Neural cell (in vitro differentiated cells): ENCODE data around the gene SNRPN. TPM values are rescaled to one million over a fixed set of nuclear protein-coding genes. Genes with fewer than 3 reads are reported as not detected.
"Not testable (repeated sequence)": the region's sequence is repeated elsewhere in the genome, so short reads cannot be mapped to it uniquely, and the experiment has no call there.

Experiments
- H2AFZ ChIP-seq: fragments of 200-600, 300-800 bp; sonication (generic), shearing (Covaris generic); 2 replicates; pipeline ENCODE4 v1.6.0; 2014; ENCODE audit warnings: low read depth, mild to moderate bottlenecking, antibody characterized with exemption, low read length, moderate library complexity
- H3F3A ChIP-seq: fragments of 200-600 bp; shearing (Covaris generic); 2 replicates; pipeline ENCODE4 v1.6.1; 2016; ENCODE audit warnings: mild to moderate bottlenecking, moderate library complexity, mixed read lengths, antibody characterized with exemption, low read length; ENCODE audit not compliant: insufficient read depth, poor library complexity, severe bottlenecking
- H3K27ac ChIP-seq: fragments of 200-600, 300-800 bp; sonication (generic), shearing (Covaris generic); 2 replicates; pipeline ENCODE4 v1.5.1; 2014; ENCODE audit warnings: mild to moderate bottlenecking, low read length, moderate library complexity
- H3K27me3 ChIP-seq: fragments of 300-800, 200-600 bp; sonication (generic), shearing (Covaris generic); 2 replicates; pipeline ENCODE4 v1.6.0; 2014; ENCODE audit warnings: mild to moderate bottlenecking, low read depth, low read length, moderate library complexity; ENCODE audit not compliant: insufficient read depth
- H3K36me3 ChIP-seq: fragments of 300-800, 200-600 bp; sonication (generic), shearing (Covaris generic); 2 replicates; pipeline ENCODE4 v1.5.1; 2014; ENCODE audit warnings: mild to moderate bottlenecking, antibody characterized with exemption, low read length, moderate library complexity; ENCODE audit not compliant: insufficient read depth
- H3K4me2 ChIP-seq: fragments of 300-800, 200-600 bp; sonication (generic), shearing (Covaris generic); 2 replicates; pipeline ENCODE4 v1.6.0; 2014; ENCODE audit warnings: mild to moderate bottlenecking, low read length
- H3K4me3 ChIP-seq: fragments of 300-800, 200-600 bp; sonication (generic), shearing (Covaris generic); 2 replicates; pipeline ENCODE4 v1.5.1; 2014; ENCODE audit warnings: mild to moderate bottlenecking, low read length, moderate library complexity
- H3K79me2 ChIP-seq: fragments of 200-600 bp; shearing (Covaris generic); replicated peaks from 2 replicates; pipeline ENCODE4 v1.6.0; 2014; ENCODE audit warnings: mild to moderate bottlenecking, low read length, moderate library complexity; ENCODE audit not compliant: insufficient read depth
- H3K9ac ChIP-seq: fragments of 300-800, 200-600 bp; sonication (generic), shearing (Covaris generic); 2 replicates; pipeline ENCODE4 v1.6.1; 2016; ENCODE audit warnings: mild to moderate bottlenecking, low read length, mixed read lengths
- H3K9me2 ChIP-seq: fragments of 200-600 bp; shearing (Covaris generic); 2 replicates; pipeline ENCODE4 v1.6.1; 2016; ENCODE audit warnings: mild to moderate bottlenecking, low read length, mixed read lengths; ENCODE audit not compliant: insufficient read depth
- H3K9me3 ChIP-seq: fragments of 200-600, 300-800 bp; sonication (generic), shearing (Covaris generic); 2 replicates; pipeline ENCODE4 v1.6.1; 2016; ENCODE audit warnings: mild to moderate bottlenecking, mixed run types, low read length, moderate library complexity, mixed read lengths
- H4K20me1 ChIP-seq: fragments of 200-600 bp; shearing (Covaris generic); 2 replicates; pipeline ENCODE4 v1.6.1; 2016; ENCODE audit warnings: mild to moderate bottlenecking, mixed run types; ENCODE audit not compliant: insufficient read depth
- EP300 ChIP-seq: fragments of 450-650 bp; conservative IDR thresholded peaks from 2 replicates; pipeline ENCODE4 v1.6.1; 2014; ENCODE audit warnings: antibody characterized with exemption, mild to moderate bottlenecking, moderate library complexity; ENCODE audit not compliant: poor library complexity, severe bottlenecking
- EZH2 ChIP-seq: fragments of 200-600, 300-800 bp; shearing (Covaris generic), sonication (generic); IDR thresholded peaks from 2 replicates; pipeline ENCODE4 v1.6.1; 2014; ENCODE audit warnings: antibody characterized with exemption, low read length, borderline replicate concordance, mild to moderate bottlenecking; ENCODE audit not compliant: insufficient read depth, poor library complexity, severe bottlenecking
- MXI1 ChIP-seq: fragments of 450-650 bp; conservative IDR thresholded peaks from 2 replicates; pipeline ENCODE4 v1.6.1; 2014; ENCODE audit warnings: antibody characterized with exemption, mild to moderate bottlenecking; ENCODE audit not compliant: poor library complexity, severe bottlenecking
- POLR2AphosphoS5 ChIP-seq: IDR thresholded peaks from 2 replicates; pipeline ENCODE4 v1.6.1; 2012
- RAD21 ChIP-seq: fragments of 450-650 bp; conservative IDR thresholded peaks from 2 replicates; pipeline ENCODE4 v1.6.1; 2014; ENCODE audit warnings: antibody characterized with exemption, mild to moderate bottlenecking, moderate library complexity
- polyA plus RNA-seq: library from polyadenylated mRNA; depleted of rRNA; stranded (reverse); fragments of >200 nt; gene quantifications from 2 replicates; pipeline ENCODE4 v1.2.3, GENCODE V29; 2014
- TF ChIP-seq, protein P1 (sequence below): fragments of 450-650 bp; IDR thresholded peaks from 2 replicates; pipeline ENCODE4 v1.5.1; 2014; ENCODE audit warnings: antibody characterized with exemption, mild to moderate bottlenecking, moderate library complexity; ENCODE audit not compliant: poor library complexity, severe bottlenecking
- TF ChIP-seq, protein P2 (sequence below): IDR thresholded peaks from 2 replicates; pipeline ENCODE4 v1.6.1; 2012; ENCODE audit warnings: borderline replicate concordance

The SNRPN gene
- polyA plus RNA-seq, 1 donor from 2014 or later, result 680 TPM

DNA sequence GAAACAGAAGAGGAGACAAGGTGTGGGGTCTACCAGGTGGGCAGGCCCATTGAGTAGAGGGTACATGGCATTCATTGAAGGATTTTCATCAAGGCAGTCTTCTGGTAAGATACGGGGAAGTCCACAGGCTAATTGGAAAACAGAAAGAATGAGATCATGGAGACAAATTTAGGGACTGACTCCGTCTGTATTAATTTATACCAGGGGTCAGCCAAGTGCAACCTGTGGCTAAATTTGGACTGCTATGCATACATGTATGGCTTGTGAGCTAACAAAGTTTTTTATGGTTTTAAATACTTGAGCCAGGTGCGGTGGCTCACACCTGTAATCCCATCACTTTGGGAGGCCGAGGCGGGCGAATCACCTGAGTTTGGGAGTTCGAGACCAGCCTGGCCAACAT is 21.1 kb upstream of the SNRPN start:
- Histone ChIP-seq H3K27ac (no peak overlapping the region), H3F3A (no peaks in the 10 kb centered on the region), H3K36me3 (no peaks in the 10 kb centered on the region), H3K9ac (no peak overlapping the region), H3K9me3 (no peaks in the 10 kb centered on the region), H3K4me3 (no peak overlapping the region), H3K79me2 (no peaks in the 10 kb centered on the region), H3K9me2 (no peaks in the 10 kb centered on the region), H3K4me2 (no peak overlapping the region), H3K27me3 (no peaks in the 10 kb centered on the region), H2AFZ (no peak overlapping the region), H4K20me1 (no peaks in the 10 kb centered on the region)
- TF ChIP-seq EZH2, result no peak
- TF ChIP-seq, protein P1, sequence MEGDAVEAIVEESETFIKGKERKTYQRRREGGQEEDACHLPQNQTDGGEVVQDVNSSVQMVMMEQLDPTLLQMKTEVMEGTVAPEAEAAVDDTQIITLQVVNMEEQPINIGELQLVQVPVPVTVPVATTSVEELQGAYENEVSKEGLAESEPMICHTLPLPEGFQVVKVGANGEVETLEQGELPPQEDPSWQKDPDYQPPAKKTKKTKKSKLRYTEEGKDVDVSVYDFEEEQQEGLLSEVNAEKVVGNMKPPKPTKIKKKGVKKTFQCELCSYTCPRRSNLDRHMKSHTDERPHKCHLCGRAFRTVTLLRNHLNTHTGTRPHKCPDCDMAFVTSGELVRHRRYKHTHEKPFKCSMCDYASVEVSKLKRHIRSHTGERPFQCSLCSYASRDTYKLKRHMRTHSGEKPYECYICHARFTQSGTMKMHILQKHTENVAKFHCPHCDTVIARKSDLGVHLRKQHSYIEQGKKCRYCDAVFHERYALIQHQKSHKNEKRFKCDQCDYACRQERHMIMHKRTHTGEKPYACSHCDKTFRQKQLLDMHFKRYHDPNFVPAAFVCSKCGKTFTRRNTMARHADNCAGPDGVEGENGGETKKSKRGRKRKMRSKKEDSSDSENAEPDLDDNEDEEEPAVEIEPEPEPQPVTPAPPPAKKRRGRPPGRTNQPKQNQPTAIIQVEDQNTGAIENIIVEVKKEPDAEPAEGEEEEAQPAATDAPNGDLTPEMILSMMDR, result no peak

DNA sequence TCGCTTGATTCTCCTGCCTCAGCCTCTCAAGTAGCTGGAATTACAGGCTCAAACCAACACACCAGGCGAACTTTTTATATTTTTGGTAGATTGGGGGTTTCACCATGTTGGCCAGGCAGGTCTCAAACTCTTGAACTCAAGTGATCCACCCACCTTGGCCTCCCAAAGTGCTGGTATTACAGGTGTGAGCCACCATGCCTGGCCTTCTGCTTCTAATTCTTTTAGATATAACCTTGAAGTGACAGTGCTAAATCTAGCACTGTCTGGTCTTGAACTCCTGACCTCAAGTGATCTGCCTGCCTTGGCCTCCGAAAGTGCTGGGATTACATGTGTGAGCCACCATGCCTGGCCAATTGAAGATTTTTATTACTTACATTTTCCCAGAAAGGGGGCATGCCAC is 16.6 kb upstream of the SNRPN start:
- not testable (repeated sequence) for H3K79me2 ChIP-seq, H3K9ac ChIP-seq, H3K36me3 ChIP-seq, H2AFZ ChIP-seq, H3K4me3 ChIP-seq, H3K9me2 ChIP-seq, H3K4me2 ChIP-seq, H3K27me3 ChIP-seq, H3F3A ChIP-seq, H4K20me1 ChIP-seq, H3K27ac ChIP-seq, H3K9me3 ChIP-seq

DNA sequence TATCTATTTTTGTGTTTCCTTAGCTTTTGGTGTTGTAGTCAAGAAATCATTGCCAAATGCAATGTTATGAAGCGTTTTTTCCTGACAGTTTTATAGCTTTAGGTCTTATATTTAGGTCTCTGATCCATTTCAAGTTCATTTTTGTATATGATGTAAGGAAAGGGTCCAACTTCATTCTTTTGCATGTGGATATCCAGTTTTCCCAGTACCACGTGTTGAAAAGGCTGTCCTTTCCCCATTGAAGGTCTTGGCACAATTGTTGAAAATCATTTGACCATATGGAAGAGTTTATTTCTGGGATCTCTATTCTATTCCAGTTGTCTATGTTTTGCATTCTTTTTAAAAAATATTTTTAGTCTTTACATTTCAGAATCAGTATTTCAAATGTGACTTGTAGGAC is 14.6 kb upstream of the SNRPN start:
- Histone ChIP-seq H3K79me2 (no peaks in the 10 kb centered on the region), H3K27ac (no peak overlapping the region), H3K9me2 (no peaks in the 10 kb centered on the region), H2AFZ (no peak overlapping the region), H3K4me2 (no peak overlapping the region), H4K20me1 (no peaks in the 10 kb centered on the region), H3K36me3 (no peaks in the 10 kb centered on the region), H3K9ac (no peak overlapping the region), H3K4me3 (no peak overlapping the region), H3K27me3 (no peaks in the 10 kb centered on the region), H3F3A (no peaks in the 10 kb centered on the region), H3K9me3 (no peaks in the 10 kb centered on the region)
- TF ChIP-seq, protein P2, sequence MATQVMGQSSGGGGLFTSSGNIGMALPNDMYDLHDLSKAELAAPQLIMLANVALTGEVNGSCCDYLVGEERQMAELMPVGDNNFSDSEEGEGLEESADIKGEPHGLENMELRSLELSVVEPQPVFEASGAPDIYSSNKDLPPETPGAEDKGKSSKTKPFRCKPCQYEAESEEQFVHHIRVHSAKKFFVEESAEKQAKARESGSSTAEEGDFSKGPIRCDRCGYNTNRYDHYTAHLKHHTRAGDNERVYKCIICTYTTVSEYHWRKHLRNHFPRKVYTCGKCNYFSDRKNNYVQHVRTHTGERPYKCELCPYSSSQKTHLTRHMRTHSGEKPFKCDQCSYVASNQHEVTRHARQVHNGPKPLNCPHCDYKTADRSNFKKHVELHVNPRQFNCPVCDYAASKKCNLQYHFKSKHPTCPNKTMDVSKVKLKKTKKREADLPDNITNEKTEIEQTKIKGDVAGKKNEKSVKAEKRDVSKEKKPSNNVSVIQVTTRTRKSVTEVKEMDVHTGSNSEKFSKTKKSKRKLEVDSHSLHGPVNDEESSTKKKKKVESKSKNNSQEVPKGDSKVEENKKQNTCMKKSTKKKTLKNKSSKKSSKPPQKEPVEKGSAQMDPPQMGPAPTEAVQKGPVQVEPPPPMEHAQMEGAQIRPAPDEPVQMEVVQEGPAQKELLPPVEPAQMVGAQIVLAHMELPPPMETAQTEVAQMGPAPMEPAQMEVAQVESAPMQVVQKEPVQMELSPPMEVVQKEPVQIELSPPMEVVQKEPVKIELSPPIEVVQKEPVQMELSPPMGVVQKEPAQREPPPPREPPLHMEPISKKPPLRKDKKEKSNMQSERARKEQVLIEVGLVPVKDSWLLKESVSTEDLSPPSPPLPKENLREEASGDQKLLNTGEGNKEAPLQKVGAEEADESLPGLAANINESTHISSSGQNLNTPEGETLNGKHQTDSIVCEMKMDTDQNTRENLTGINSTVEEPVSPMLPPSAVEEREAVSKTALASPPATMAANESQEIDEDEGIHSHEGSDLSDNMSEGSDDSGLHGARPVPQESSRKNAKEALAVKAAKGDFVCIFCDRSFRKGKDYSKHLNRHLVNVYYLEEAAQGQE, result no peak
- no peak for TF ChIP-seq POLR2AphosphoS5

DNA sequence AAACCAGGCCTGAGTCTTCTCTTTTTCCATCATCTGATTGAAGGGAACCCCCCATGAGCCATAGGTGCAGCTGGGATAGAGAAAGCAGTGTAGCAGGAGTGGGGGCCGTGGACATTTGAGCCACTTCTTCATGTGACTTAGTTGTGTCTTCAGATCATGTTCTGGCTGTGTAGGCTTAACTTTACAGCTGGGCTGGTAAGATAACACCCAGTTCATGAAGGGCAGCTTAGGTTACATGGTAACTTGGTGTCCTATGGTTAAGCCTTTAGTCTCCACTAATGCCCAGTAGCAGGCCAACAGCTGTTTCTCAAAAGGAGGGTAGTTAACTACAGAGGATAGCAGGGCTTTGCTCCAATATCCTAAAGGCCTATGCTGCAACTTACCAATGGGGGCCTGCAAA is 11.4 kb upstream of the SNRPN start:
- Histone ChIP-seq H3K4me3 (no peak overlapping the region), H3K27ac (no peak overlapping the region), H3K9ac (no peak overlapping the region), H3K9me3 (no peaks in the 10 kb centered on the region), H3K4me2 (no peak overlapping the region), H3K9me2 (no peaks in the 10 kb centered on the region), H3K27me3 (no peaks in the 10 kb centered on the region), H2AFZ (no peak overlapping the region), H3F3A (no peaks in the 10 kb centered on the region), H4K20me1 (no peaks in the 10 kb centered on the region), H3K36me3 (no peaks in the 10 kb centered on the region), H3K79me2 (no peaks in the 10 kb centered on the region)
- TF ChIP-seq, protein P1, result no peak
- TF ChIP-seq, protein P2, result no peak
- TF ChIP-seq RAD21 (no peak), MXI1 (no peak), EP300 (no peak)
